ENCODE data around the gene CNNM1.

CNNM1 gene

DNA sequence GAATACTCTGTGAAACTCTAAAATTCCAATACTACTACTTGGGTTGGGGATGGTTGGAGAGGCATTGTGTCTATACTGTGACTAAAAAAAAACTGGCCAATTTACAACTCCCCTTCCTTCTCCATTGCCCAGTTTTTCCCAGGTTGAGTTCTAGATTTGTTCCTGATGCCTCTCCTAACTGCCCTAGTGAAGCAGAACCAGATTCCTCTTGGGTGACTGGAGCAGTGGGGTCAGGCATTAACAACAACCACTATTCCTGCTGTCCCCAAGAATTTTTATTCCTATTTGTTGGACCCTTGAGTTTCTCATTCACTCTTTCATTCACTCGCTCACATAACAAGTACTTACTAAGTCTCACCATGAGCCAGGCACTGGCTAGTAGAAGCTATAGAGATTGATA is 95.5 kb downstream of the CNNM1 start:
- no peak for DNase-seq

DNA sequence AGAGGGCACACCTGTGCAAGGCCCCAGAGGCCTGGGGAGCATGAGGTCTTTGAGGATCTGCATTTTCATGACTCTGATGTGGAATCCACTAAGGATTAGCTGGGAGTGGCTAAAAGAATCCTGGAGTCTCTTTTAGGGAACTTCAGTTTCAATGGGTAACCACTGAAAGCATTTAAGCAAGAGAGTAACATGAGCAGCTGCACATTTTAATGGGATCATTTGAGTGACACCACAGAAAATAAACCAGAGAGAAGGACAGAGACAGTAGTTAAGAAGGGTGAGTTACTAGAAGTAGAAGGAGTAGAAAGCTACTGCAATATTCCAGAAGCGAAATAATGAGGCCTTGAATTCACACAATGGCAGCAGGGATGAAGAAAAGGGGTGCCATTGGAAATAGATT is 96.0 kb downstream of the CNNM1 start:
- no peak for DNase-seq

- DNase-seq = no peak
These were observed 97.5 kb downstream of the CNNM1 start for GRCh38 chr10:99426689-99427088.

- no peak for DNase-seq
These were observed 98.5 kb downstream of the CNNM1 start for GRCh38 chr10:99427566-99428190.

- no peak for DNase-seq
These were observed 100.5 kb downstream of the CNNM1 start for GRCh38 chr10:99429517-99430095.

DNA sequence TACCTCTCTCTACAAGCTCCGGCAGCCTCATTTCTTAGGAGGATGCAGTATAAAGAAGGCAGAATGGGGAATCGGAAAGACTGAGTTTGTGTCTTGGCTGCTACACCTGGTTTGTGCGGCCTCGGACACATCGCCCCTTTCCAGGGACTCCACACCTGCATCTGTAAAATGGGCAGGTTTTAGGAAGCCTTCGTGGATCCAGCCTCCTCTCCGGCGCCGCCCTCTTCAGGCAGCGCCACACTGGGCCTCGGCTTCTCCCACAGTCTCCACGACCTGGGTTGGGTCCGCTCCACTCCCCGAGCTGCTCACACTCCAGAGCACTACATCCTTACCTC is 100.9 kb downstream of the CNNM1 start:
- no peak for DNase-seq

- DNase-seq = peak; percentile 94
These were observed 101.5 kb downstream of the CNNM1 start, which contains the start of gene GOT1 for GRCh38 chr10:99430451-99431189. Gene GOT1, minus strand, starts transcription at chr10:99430624. Its CDS starts 59 bp downstream, at chr10:99430565.

- no peak for DNase-seq
These were observed 102.1 kb downstream of the CNNM1 start for GRCh38 chr10:99431190-99431760.

GRCh38 chr10:99432047-99432446 is 102.9 kb downstream of the CNNM1 start:
- no peak for DNase-seq

DNA sequence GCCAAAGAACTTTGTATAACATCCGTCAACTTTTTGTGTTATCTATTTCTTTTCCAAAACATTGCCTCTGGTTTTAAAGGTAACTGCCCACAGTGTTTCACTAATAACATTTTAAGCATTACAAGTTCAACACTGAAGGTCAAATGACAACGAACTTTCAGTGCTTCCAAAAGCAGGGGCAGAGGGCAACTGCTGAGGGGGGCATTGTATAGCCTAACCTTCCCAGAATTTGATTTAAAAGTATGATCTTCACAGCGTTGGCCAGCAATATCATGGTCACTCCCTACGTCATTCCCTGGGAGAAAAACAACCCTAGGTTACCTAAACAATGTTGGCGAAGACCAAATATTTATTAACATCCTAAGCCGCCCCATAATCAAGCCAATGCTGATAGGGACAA is 103.7 kb downstream of the CNNM1 start:
- no peak for DNase-seq

DNA sequence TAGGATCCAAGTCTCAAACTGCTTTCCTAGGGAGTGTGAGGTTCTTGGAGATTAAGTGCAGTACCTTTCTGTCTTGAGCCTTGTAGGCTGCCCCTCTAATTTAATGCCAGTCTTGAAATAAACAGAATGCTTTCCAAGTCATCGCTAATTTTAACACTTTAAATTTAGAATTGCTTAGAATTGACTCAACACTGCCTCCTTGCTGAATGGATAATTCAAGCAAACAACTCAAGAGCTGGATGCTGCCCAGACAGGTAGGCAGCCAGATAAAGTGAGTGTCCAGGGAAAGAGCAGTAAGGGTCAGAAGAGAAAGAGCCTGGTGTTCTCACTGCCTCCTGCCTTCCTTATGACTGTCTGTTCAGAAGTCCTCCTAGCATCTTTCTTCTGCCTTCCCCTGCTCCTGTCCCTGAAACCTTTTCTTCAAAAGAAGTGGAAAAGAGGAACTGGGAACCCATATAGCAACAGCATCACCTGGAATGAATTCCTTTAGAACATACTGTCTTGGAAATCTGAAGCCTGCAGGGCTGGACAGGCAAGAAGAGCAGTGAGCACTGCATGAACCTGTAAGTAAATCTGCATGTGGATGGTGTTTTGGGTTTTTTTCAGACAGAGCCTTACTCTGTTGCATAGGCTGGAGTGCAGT is 104.3 kb downstream of the CNNM1 start:
- no peak for DNase-seq

DNA sequence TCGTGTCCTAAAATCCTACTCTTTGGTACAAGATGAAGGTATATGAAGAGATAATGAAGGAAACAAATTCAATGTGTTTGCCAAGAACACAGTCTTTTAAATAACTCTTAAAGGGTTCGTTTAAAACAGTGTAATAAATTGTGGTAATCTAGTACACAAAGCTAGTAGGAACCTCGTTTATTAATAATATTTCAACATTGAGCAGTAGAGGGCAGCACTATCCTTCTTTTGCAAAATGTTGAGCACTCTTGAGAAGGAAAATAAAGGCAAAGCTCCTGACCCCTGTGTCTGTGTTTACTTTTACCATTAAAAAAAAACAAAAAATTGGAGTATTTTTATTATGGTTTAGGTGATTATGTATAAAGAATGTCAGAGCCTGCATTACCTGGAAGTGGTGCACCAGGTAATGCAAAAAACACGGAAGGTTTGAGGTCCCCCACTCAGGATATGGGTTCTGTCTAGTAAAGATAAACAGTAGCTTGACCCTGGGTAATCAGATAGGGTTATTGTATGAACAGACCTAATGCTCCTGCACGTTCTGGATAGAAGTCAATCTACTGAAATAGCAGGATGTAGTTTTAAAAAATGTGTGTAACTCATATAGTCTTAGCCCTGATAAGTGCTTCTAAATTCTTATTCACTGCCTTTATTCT is 107.0 kb downstream of the CNNM1 start:
- DNase-seq = no peak

- DNase-seq = no peak
These were observed 109.7 kb downstream of the CNNM1 start for GRCh38 chr10:99438890-99439289.

- DNase-seq = no peak
These were observed 113.2 kb downstream of the CNNM1 start for GRCh38 chr10:99442394-99442793.

- no peak for DNase-seq
These were observed 114.3 kb downstream of the CNNM1 start for GRCh38 chr10:99443500-99443899.

Data from SIG-M5 (cell line).